B cell (primary cell): Measurements from ENCODE around the gene PRDX3.

Experiments used
- EZH2 ChIP-seq: IDR thresholded peaks from 2 replicates; pipeline ENCODE4 v1.6.1; 2012; ENCODE audit warnings: borderline replicate concordance, low read depth, mild to moderate bottlenecking, moderate library complexity, low read length; ENCODE audit not compliant: insufficient read depth, poor library complexity, severe bottlenecking
- TF ChIP-seq, protein P1 (sequence below): fragments of 200-600 bp; IDR thresholded peaks from one replicate; pipeline ENCODE4 v1.8.0; 2022; ENCODE audit warnings: antibody characterized with exemption, mild to moderate bottlenecking

DNA sequence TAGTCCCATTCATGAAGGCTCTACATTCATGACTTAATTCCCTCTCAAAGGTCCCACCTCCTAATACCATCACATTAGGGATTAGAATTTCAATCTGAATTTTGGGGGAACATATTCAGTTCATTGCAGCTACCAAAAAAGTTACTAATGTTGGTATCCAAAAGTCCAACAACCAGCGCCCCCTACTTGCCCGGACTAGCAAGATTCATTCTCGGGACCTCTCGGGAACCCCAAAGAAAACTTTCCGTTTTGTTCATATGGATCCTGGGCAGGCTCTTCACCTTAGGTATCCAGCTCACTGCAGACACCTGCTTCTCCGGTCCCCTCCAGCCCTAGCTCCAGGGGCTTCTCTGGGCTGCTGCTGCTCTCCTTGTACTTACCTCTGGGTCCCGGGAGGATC lies 19.8 kb upstream of the PRDX3 start:
- TF ChIP-seq, protein P1, sequence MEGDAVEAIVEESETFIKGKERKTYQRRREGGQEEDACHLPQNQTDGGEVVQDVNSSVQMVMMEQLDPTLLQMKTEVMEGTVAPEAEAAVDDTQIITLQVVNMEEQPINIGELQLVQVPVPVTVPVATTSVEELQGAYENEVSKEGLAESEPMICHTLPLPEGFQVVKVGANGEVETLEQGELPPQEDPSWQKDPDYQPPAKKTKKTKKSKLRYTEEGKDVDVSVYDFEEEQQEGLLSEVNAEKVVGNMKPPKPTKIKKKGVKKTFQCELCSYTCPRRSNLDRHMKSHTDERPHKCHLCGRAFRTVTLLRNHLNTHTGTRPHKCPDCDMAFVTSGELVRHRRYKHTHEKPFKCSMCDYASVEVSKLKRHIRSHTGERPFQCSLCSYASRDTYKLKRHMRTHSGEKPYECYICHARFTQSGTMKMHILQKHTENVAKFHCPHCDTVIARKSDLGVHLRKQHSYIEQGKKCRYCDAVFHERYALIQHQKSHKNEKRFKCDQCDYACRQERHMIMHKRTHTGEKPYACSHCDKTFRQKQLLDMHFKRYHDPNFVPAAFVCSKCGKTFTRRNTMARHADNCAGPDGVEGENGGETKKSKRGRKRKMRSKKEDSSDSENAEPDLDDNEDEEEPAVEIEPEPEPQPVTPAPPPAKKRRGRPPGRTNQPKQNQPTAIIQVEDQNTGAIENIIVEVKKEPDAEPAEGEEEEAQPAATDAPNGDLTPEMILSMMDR: peak; percentile 43
- TF ChIP-seq EZH2: no peak
